ENCODE results near the gene SBF1. TPM values are rescaled to one million over a fixed set of nuclear protein-coding genes. Genes with fewer than 3 reads are reported as not detected.

SBF1 gene
- total RNA-seq, 1 experiment from 2014 or later: 97.2 TPM

DNA sequence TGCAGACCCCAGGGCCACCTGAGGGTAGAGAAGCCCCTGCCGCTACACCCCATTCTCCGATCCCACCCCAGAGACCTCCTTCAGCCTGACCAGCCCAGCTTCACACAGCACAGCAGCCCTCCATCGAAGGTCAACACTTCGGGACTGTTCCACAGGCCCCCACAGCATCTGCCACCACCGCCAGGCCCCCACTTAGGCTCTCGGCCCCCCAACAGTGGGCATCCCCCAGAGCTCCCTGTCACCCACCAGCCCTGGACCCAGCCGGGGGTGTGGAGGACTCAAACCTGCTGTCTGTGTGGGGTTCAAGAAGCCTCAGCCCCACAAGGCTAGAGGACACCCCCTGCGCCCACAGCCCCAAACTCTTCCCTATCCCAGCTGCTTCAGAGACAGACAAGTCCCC, 6.2 kb downstream of the SBF1 start:
- intact Hi-C loops (cut with micrococcal nuclease; ENCODE audit: unreplicated experiment): no loop called here
- Histone ChIP-seq H3K36me3 (ENCODE audit: insufficient read depth, low read length, poor library complexity, severe bottlenecking) (peaks cover 38% of the 10 kb centered on the region), H3K27me3 (replicated peaks; ENCODE audit: insufficient read depth, low read depth, low read length, poor library complexity) (no peaks in the 10 kb centered on the region), H3K27ac (ENCODE audit: low read depth, low read length, poor library complexity, severe bottlenecking) (no peak overlapping the region), H3K4me3 (ENCODE audit: low read depth, low read length, poor library complexity, severe bottlenecking) (no peak overlapping the region), H3K9me3 (ENCODE audit: low read depth, low read length, poor library complexity, severe bottlenecking) (no peaks in the 10 kb centered on the region), H3K4me1 (ENCODE audit: insufficient read depth, low read length, poor library complexity, severe bottlenecking) (peaks cover 25% of the 10 kb centered on the region)
- CTCF ChIA-PET: no interaction called here
- DNase-seq (ENCODE audit: low spot score): no peak
- POLR2A ChIA-PET (ENCODE audit: low non-redundant PET): no interaction called here
- BruUV-seq (replicated peaks): no TSS peak
- no peak for TF ChIP-seq EZH2 (IDR thresholded peaks at IDR 0.05; ENCODE audit: borderline replicate concordance, low read depth, low read length, poor library complexity, severe bottlenecking)
- TF ChIP-seq, protein P1, sequence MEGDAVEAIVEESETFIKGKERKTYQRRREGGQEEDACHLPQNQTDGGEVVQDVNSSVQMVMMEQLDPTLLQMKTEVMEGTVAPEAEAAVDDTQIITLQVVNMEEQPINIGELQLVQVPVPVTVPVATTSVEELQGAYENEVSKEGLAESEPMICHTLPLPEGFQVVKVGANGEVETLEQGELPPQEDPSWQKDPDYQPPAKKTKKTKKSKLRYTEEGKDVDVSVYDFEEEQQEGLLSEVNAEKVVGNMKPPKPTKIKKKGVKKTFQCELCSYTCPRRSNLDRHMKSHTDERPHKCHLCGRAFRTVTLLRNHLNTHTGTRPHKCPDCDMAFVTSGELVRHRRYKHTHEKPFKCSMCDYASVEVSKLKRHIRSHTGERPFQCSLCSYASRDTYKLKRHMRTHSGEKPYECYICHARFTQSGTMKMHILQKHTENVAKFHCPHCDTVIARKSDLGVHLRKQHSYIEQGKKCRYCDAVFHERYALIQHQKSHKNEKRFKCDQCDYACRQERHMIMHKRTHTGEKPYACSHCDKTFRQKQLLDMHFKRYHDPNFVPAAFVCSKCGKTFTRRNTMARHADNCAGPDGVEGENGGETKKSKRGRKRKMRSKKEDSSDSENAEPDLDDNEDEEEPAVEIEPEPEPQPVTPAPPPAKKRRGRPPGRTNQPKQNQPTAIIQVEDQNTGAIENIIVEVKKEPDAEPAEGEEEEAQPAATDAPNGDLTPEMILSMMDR (conservative IDR thresholded peaks at IDR 0.05; ENCODE audit: low read depth, low read length): no peak

DNA sequence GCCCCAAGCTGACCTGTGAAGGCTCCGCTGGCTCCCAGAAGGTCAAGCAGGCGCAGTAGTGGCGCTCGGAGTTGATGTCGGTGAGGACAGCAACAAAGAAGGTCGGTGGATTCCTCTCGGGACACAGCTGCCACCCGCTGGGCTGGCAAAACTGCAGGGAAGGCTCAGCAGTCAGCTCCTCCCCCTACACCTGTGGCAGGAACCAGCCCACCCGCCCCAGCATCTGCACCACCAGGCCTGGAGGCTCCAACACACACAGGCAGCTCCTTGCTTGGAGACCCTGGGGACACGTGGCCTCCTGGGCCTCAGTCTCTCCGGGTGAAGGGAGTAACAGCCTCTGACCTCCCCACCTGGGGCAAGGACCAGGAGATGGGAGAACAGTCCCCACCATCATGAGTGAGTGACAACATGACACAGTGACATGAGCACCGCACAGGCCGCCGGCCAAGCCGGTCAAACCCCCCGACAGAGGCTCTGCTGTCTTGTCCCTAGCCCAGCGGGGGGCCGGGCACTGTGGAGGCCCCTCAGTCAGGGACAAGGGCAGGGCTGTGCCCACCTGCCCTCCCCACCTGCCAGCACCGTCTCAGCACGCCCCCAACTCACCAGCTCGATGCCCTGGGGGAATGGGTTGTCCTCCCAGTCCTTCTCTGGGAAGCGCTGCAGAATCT, 6.9 kb downstream of the SBF1 start:
- CTCF ChIA-PET: interaction anchor here (0.5 kb wide), 1 partner anchor 27 kb away, joined by 6 read pairs; no protein-coding TSS in a partner anchor

DNA sequence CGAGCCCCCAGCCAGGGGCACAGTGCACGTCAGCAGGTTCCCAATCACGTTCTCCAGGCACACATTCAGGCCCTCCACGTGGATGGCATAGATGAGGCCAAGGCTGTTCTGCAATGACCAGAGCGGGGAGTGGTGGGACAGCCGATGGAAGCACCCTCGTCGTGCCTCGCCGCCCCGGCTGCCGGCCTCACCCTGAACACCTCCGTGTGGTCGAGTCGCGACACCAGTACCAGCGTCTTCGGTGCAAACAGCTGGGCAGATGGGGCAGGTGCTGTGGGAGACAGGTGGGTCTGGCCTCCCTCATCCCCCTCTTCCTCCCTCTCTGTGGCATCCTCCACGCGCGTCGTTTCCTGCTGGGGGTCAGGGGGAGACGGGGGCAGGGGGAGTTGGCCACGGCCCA, 7.5 kb downstream of the SBF1 start:
- peaks cover 41% of the 10 kb centered on the region for H3K36me3 ChIP-seq (ENCODE audit: insufficient read depth, low read length, poor library complexity, severe bottlenecking)
- H3K27ac ChIP-seq (ENCODE audit: low read depth, low read length, poor library complexity, severe bottlenecking): no peak overlapping the region
- TF ChIP-seq EZH2 (IDR thresholded peaks at IDR 0.05; ENCODE audit: borderline replicate concordance, low read depth, low read length, poor library complexity, severe bottlenecking): no peak
- peaks cover 17% of the 10 kb centered on the region for H3K4me1 ChIP-seq (ENCODE audit: insufficient read depth, low read length, poor library complexity, severe bottlenecking)
- ChIA-PET POLR2A (ENCODE audit: low non-redundant PET) (interaction anchor here (0.6 kb wide), 1 partner anchor 251 kb away, joined by 4 read pairs; no protein-coding TSS in a partner anchor), CTCF (interaction anchor here (0.5 kb wide), 1 partner anchor 27 kb away, joined by 6 read pairs; no protein-coding TSS in a partner anchor)
- intact Hi-C loops (cut with micrococcal nuclease; ENCODE audit: unreplicated experiment): no loop called here
- no peak for DNase-seq (ENCODE audit: low spot score)
- no peaks in the 10 kb centered on the region for H3K27me3 ChIP-seq (replicated peaks; ENCODE audit: insufficient read depth, low read depth, low read length, poor library complexity)
- BruUV-seq (replicated peaks): no TSS peak
- H3K4me3 ChIP-seq (ENCODE audit: low read depth, low read length, poor library complexity, severe bottlenecking): no peak overlapping the region
- no peaks in the 10 kb centered on the region for H3K9me3 ChIP-seq (ENCODE audit: low read depth, low read length, poor library complexity, severe bottlenecking)

More for the DNA sequence above, 6.9 kb downstream of the SBF1 start:
- intact Hi-C loops (cut with micrococcal nuclease; ENCODE audit: unreplicated experiment): no loop called here
- TF ChIP-seq, protein P1 (conservative IDR thresholded peaks at IDR 0.05; ENCODE audit: low read depth, low read length): no peak
- no peak for TF ChIP-seq EZH2 (IDR thresholded peaks at IDR 0.05; ENCODE audit: borderline replicate concordance, low read depth, low read length, poor library complexity, severe bottlenecking)
- no peak overlapping the region for H3K4me3 ChIP-seq (ENCODE audit: low read depth, low read length, poor library complexity, severe bottlenecking)
- H3K4me1 ChIP-seq (ENCODE audit: insufficient read depth, low read length, poor library complexity, severe bottlenecking): peaks cover 18% of the 10 kb centered on the region
- no peaks in the 10 kb centered on the region for H3K9me3 ChIP-seq (ENCODE audit: low read depth, low read length, poor library complexity, severe bottlenecking)
- H3K36me3 ChIP-seq (ENCODE audit: insufficient read depth, low read length, poor library complexity, severe bottlenecking): peaks cover 41% of the 10 kb centered on the region
- H3K27me3 ChIP-seq (replicated peaks; ENCODE audit: insufficient read depth, low read depth, low read length, poor library complexity): no peaks in the 10 kb centered on the region
- no peak for DNase-seq (ENCODE audit: low spot score)
- no peak overlapping the region for H3K27ac ChIP-seq (ENCODE audit: low read depth, low read length, poor library complexity, severe bottlenecking)
- POLR2A ChIA-PET (ENCODE audit: low non-redundant PET): no interaction called here
- BruUV-seq (replicated peaks): no TSS peak

Measured in A673 (cell line).